K562 (cell line): Measurements from ENCODE around the gene LLGL1. TPM values are rescaled to one million over a fixed set of nuclear protein-coding genes. Genes with fewer than 3 reads are reported as not detected.

Source experiments
- ATAC-seq: fragments of 200-7000 bp; cut with Tn5 transposase; 3 replicates; pipeline ENCODE4 v1.9.1; 2020; ENCODE audit warnings: moderate library complexity
- BruUV-seq: library from RNA; stranded (reverse); fragments of 400-500 nt; replicated peaks from 2 replicates; lab custom pipeline; 2021; lab: Mats Ljungman, UMichigan
- CTCF ChIA-PET: fragments of 300-600 bp; formaldehyde crosslinking; extraction: SDS; loops from one replicate; lab custom pipeline; 2021; ENCODE audit warnings: low intra/inter-chr PET ratio; lab: Yijun Ruan, JAX
- POLR2A ChIA-PET: fragments of 300-600, 350-650 bp; sonication (Branson Sonifier 250); formaldehyde crosslinking; extraction: SDS; loops from one replicate; lab custom pipeline; 2021; ENCODE audit warnings: antibody characterized with exemption, inconsistent platforms; lab: Yijun Ruan, JAX
- DNase-seq, 4 experiments: peaks; one replicate each; pipeline versions ENCODE4 v3.0.0 to v3.0.0-alpha.2; 2011 to 2018; ENCODE audit warnings: low spot score in 3 of 4, mixed read lengths in 3 of 4; ENCODE audit errors: extremely low read depth in 1 of 4
- FAIRE-seq: peaks from 2 replicates; lab custom pipeline; 2011; peaks lifted over from hg19 to GRCh38; lab: Jason Lieb, UNC
- H2AFZ ChIP-seq: 2 replicates; pipeline ENCODE4 v1.6.0; 2011; ENCODE audit warnings: low read depth, low read length, control low read depth, inconsistent platforms
- H3K27ac ChIP-seq: fragments of 200-600 bp; 3 replicates; pipeline ENCODE4 v1.8.0; 2011; ENCODE audit warnings: low read depth, mild to moderate bottlenecking, control low read depth, inconsistent platforms, low read length, moderate library complexity, mixed read lengths; ENCODE audit errors: extremely low read depth
- H3K27me3 ChIP-seq, 2 experiments: fragments of 300-600 bp in 1 of 2; 2 replicates in 1 of 2; 3 replicates in 1 of 2; pipeline versions ENCODE4 v1.6.0 to v1.8.0; 2011; ENCODE audit warnings: inconsistent platforms in 2 of 2, low read length in 2 of 2, mild to moderate bottlenecking in 1 of 2, mixed read lengths in 1 of 2, moderate library complexity in 1 of 2; ENCODE audit not compliant: control insufficient read depth in 2 of 2, insufficient read depth in 2 of 2
- H3K36me3 ChIP-seq: fragments of 300-600 bp; 3 replicates; pipeline ENCODE4 v1.8.0; 2011; ENCODE audit warnings: mild to moderate bottlenecking, low read length, inconsistent platforms; ENCODE audit not compliant: control insufficient read depth, insufficient read depth
- H3K4me1 ChIP-seq, 2 experiments: fragments of 200-600 bp in 1 of 2; replicated peaks in 1 of 2; 2 replicates in 1 of 2; 3 replicates in 1 of 2; pipeline versions ENCODE4 v1.5.1 to v1.8.0; 2011; ENCODE audit warnings: inconsistent platforms in 2 of 2, low read length in 2 of 2, mild to moderate bottlenecking in 1 of 2, mixed read lengths in 1 of 2, moderate library complexity in 1 of 2; ENCODE audit not compliant: control insufficient read depth in 2 of 2, insufficient read depth in 2 of 2
- H3K4me2 ChIP-seq: 2 replicates; pipeline ENCODE4 v1.6.1; 2011; ENCODE audit warnings: low read length, control low read depth, inconsistent platforms, mixed read lengths; ENCODE audit not compliant: insufficient read depth
- H3K4me3 ChIP-seq: fragments of 200-600 bp; sonication (generic), shearing (Covaris generic); 2 replicates; pipeline ENCODE4 v1.5.1; 2016; ENCODE audit warnings: control low read depth, inconsistent platforms
- H3K79me2 ChIP-seq: fragments of 200-600 bp; 3 replicates; pipeline ENCODE4 v1.8.0; 2011; ENCODE audit warnings: low read length, inconsistent platforms; ENCODE audit not compliant: control insufficient read depth, insufficient read depth
- H3K9ac ChIP-seq, 2 experiments: 2 replicates each; pipeline versions ENCODE4 v1.6.0 to v1.6.1; 2011; ENCODE audit warnings: low read depth in 2 of 2, low read length in 2 of 2, control low read depth in 1 of 2, inconsistent platforms in 1 of 2, mild to moderate bottlenecking in 1 of 2, mixed read lengths in 1 of 2; ENCODE audit not compliant: insufficient read depth in 1 of 2
- H3K9me1 ChIP-seq: one replicate; pipeline ENCODE4 v1.6.0; 2011; ENCODE audit warnings: inconsistent platforms, mild to moderate bottlenecking, low read length, moderate library complexity; ENCODE audit not compliant: control insufficient read depth, insufficient read depth
- H3K9me3 ChIP-seq: replicated peaks from 2 replicates; pipeline ENCODE4 v1.5.1; 2011; ENCODE audit warnings: low read depth, low read length, inconsistent platforms; ENCODE audit not compliant: control insufficient read depth, insufficient read depth
- H4K20me1 ChIP-seq: replicated peaks from 2 replicates; pipeline ENCODE4 v1.6.1; 2011; ENCODE audit warnings: low read length, inconsistent platforms, mixed read lengths; ENCODE audit not compliant: control insufficient read depth, insufficient read depth
- ELF4 ChIP-seq: fragments of 450-650 bp; formaldehyde crosslinking; IDR thresholded peaks from 2 replicates; pipeline ENCODE4 v1.4.0; 2022; ENCODE audit warnings: missing genetic modification characterization
- MAFF ChIP-seq: IDR thresholded peaks from 2 replicates; pipeline ENCODE4 v1.6.1; 2012; ENCODE audit warnings: low read length, improper control_type of control experiment
- RFX1 ChIP-seq: fragments of 450-650 bp; IDR thresholded peaks from 2 replicates; pipeline ENCODE4 v1.6.1; 2016; ENCODE audit warnings: mild to moderate bottlenecking, moderate library complexity
- SRSF7 ChIP-seq: fragments of 200-400 bp; formaldehyde crosslinking; optimal IDR thresholded peaks from 2 replicates; pipeline ENCODE3; 2017; ENCODE audit warnings: mild to moderate bottlenecking, low read depth, low read length
- STAG1 ChIP-seq: sonication (generic); formaldehyde crosslinking; IDR thresholded peaks from 2 replicates; pipeline ENCODE4 v1.5.0; 2020; ENCODE audit warnings: missing genetic modification reagents, borderline replicate concordance
- ZNF740 ChIP-seq, 3 experiments: fragments of 200-800 bp in 1 of 3; sonication (Bioruptor generic) in 1 of 3; sonication (generic) in 1 of 3; formaldehyde crosslinking in 1 of 3; IDR thresholded peaks; 2 replicates each; pipeline versions ENCODE4 v1.6.1 to v1.8.0; 2016 to 2022; ENCODE audit warnings: mild to moderate bottlenecking in 2 of 3, missing compliant biosample characterization in 2 of 3, missing genetic modification characterization in 2 of 3, missing genetic modification reagents in 1 of 3
- WGBS: fragments of 100-300 bp; shearing (Covaris generic); methylation state at CpG from one replicate; pipeline ENCODE4 v1.1.6; 2016; ENCODE audit warnings: low coverage, mixed read lengths; ENCODE audit not compliant: insufficient coverage; ENCODE audit errors: missing lambda C conversion rate; 5-methylcytosine and 5-hydroxymethylcytosine counted together
- in situ Hi-C: fragments of 300-500 bp; cut with MboI; formaldehyde crosslinking; loops from 4 replicates; pipeline ENCODE4 v1.15.0; 2018; ENCODE audit warnings: inconsistent platforms, mixed read lengths
- intact Hi-C: fragments of 100-400 bp; cut with micrococcal nuclease; formaldehyde crosslinking; loops from 2 replicates; pipeline ENCODE4 v1.14.2; 2022
- polyA plus RNA-seq, 8 experiments: library from polyadenylated mRNA; depleted of rRNA in 4 of 8; stranded (reverse) in 5 of 8; unstranded in 3 of 8; fragments of >200 nt; fragmentation: Nextera tagmentation in 2 of 8; fragmentation: Illumina TruSeq in 1 of 8; extraction: Ambion mirVana in 2 of 8; extraction: Trizol in 1 of 8; gene quantifications; 2 replicates each; pipeline versions ENCODE4 v1.2.1 to v1.2.3, GENCODE V29; 2011 to 2014; ENCODE audit warnings: inconsistent platforms in 1 of 8, missing spikeins in 1 of 8
- total RNA-seq, 7 experiments: library from RNA; depleted of rRNA in 6 of 7; stranded (reverse); fragments of >200 nt in 6 of 7; fragmentation: Illumina TruSeq in 2 of 7; extraction: Trizol in 2 of 7; gene quantifications; 2 replicates each; pipeline versions ENCODE4 v1.2.1 to v1.2.3, GENCODE V29; 2011 to 2021; ENCODE audit warnings: low replicate concordance in 1 of 7

LLGL1 gene
- total and polyA plus RNA-seq, 9 of the 15 experiments (the other 6 are each of a cell fraction or from before 2014, with no cell fraction given) = 0.11 to 12.9 (median 5.3) TPM; not detected in 1

GRCh38 chr17:18230288-18231141 lies 5.1 kb downstream of the LLGL1 start:
- ATAC-seq (no peak), FAIRE-seq (no peak)
- intact Hi-C loops = no loop called here

More at GRCh38 chr17:18230288-18231141, 5.1 kb downstream of the LLGL1 start:
- no peak overlapping the region for H3K27ac ChIP-seq
- no TSS peak for BruUV-seq
- no peak for DNase-seq
- peaks cover 8% of the 10 kb centered on the region; the same call in 2 of the 3 replicates for H3K79me2 ChIP-seq
- no peak overlapping the region for H2AFZ ChIP-seq
- H4K20me1 ChIP-seq = no peaks in the 10 kb centered on the region
- H3K9me1 ChIP-seq = no peaks in the 10 kb centered on the region
- peaks cover 0 to 35% of the 10 kb centered on the region in 2 experiments; a peak in 3 of 5 replicates for H3K4me1 ChIP-seq
- H3K4me2 ChIP-seq = no peak overlapping the region
- in situ Hi-C loops = no loop called here
- CTCF ChIA-PET = interaction anchor here (0.6 to 1.2 kb wide), 2 partner anchors 42 to 91 kb away, joined by 3 to 4 read pairs; no protein-coding TSS in a partner anchor
- no peak for TF ChIP-seq ELF4 (CRISPR knock-in tag)
- no peak for TF ChIP-seq MAFF
- peak; percentile 25; the same call in 1 of the 2 replicates for TF ChIP-seq RFX1
- TF ChIP-seq STAG1 (CRISPR knock-in tag) = no peak
- TF ChIP-seq ZNF740 (CRISPR knock-in tag; IDR thresholded peaks at IDR 0.05) = no peak
- no peak for TF ChIP-seq ZNF740 (tag; IDR thresholded peaks at IDR 0.05)
- no peak for TF ChIP-seq SRSF7
- TF ChIP-seq, all 486 proteins: peak for 1
- Histone ChIP-seq H3K27me3 (no peaks in the 10 kb centered on the region), H3K9me3 (no peaks in the 10 kb centered on the region), H3K9ac (peak overlapping the region in 1 of 2 experiments; percentile 17; a peak in 1 of 4 replicates), H3K36me3 (no peaks in the 10 kb centered on the region), H3K4me3 (no peak overlapping the region)
- WGBS = 54% methylated on average over 5 of the region's 14 CpGs
- POLR2A ChIA-PET = interaction anchor here (1.1 kb wide), 1 partner anchor 28 kb away, joined by 4 read pairs; the partner anchor contains the start of gene FLII
